ENCODE data around the gene EXOSC7.

- TF ChIP-seq POLR2A (IDR thresholded peaks at IDR 0.05) (no peak), CTCF (IDR thresholded peaks at IDR 0.05) (no peak)
These were observed 23.7 kb downstream of the EXOSC7 start for GRCh38 chr3:44999782-45000181.

Measured in heart left ventricle (tissue), 13 donors.